Measurements from ENCODE around the gene EFCAB8. TPM values are rescaled to one million over a fixed set of nuclear protein-coding genes. Genes with fewer than 3 reads are reported as not detected.
"Not testable (repeated sequence)": the region's sequence is repeated elsewhere in the genome, so short reads cannot be mapped to it uniquely, and the experiment has no call there.

Gene EFCAB8
- total and polyA plus RNA-seq, 4 donors, result 0.08 to 0.83 (median 0.46) TPM

- no peak for TF ChIP-seq CTCF (IDR thresholded peaks at IDR 0.05; ENCODE audit: control extremely low read depth, extremely low read depth)
- no peak for DNase-seq
- H3K27ac ChIP-seq (ENCODE audit: low read depth in 1 of 2, low read length in 1 of 2), result no peak overlapping the region
- H3K4me1 ChIP-seq (ENCODE audit: control insufficient read depth in 5 of 5, insufficient read depth in 5 of 5, low read length in 5 of 5), result no peaks in the 10 kb centered on the region
- 82 to 89% methylated on average over 5 of the region's 5 CpGs for WGBS, 2 donors
- no peaks in the 10 kb centered on the region for H3K36me3 ChIP-seq (ENCODE audit: control insufficient read depth in 4 of 4, insufficient read depth in 4 of 4, low read length in 4 of 4)
- H3K9ac ChIP-seq (ENCODE audit: insufficient read depth in 1 of 2, low read length in 2 of 2), result no peak overlapping the region
- no peaks in the 10 kb centered on the region for H3K27me3 ChIP-seq (ENCODE audit: control insufficient read depth in 3 of 3, insufficient read depth in 3 of 3, low read length in 2 of 3)
- ATAC-seq (ENCODE audit: insufficient read depth, low FRiP score), result no peak
- H3K4me3 ChIP-seq, result no peak overlapping the region
- H3K9me3 ChIP-seq (ENCODE audit: control insufficient read depth in 4 of 4, insufficient read depth in 3 of 4, low read length in 3 of 4), result peaks cover 0 to 18% (median 3%) of the 10 kb centered on the region in 4 donors
These were observed 103.3 kb downstream of the EFCAB8 start for GRCh38 chr20:32962053-32962452.

GRCh38 chr20:32962646-32963045 is 103.9 kb downstream of the EFCAB8 start:
- not testable (repeated sequence) for H3K36me3 ChIP-seq (ENCODE audit: control insufficient read depth in 4 of 4, insufficient read depth in 4 of 4, low read length in 4 of 4); ATAC-seq (ENCODE audit: insufficient read depth, low FRiP score); H3K9ac ChIP-seq (ENCODE audit: insufficient read depth in 1 of 2, low read length in 2 of 2); DNase-seq; H3K4me3 ChIP-seq; H3K4me1 ChIP-seq (ENCODE audit: control insufficient read depth in 5 of 5, insufficient read depth in 5 of 5, low read length in 5 of 5); H3K27ac ChIP-seq (ENCODE audit: low read depth in 1 of 2, low read length in 1 of 2); H3K27me3 ChIP-seq (ENCODE audit: control insufficient read depth in 3 of 3, insufficient read depth in 3 of 3, low read length in 2 of 3)
- 85 to 92% methylated on average over 11 of the region's 11 CpGs for WGBS, 2 donors
- H3K9me3 ChIP-seq (ENCODE audit: control insufficient read depth in 4 of 4, insufficient read depth in 3 of 4, low read length in 3 of 4), result peaks cover 0 to 13% (median under 1%) of the 10 kb centered on the region in 4 donors

GRCh38 chr20:32963176-32963575 is 104.5 kb downstream of the EFCAB8 start:
- Histone ChIP-seq H3K27me3 (ENCODE audit: control insufficient read depth in 3 of 3, insufficient read depth in 3 of 3, low read length in 2 of 3) (no peaks in the 10 kb centered on the region), H3K27ac (ENCODE audit: low read depth in 1 of 2, low read length in 1 of 2) (no peak overlapping the region), H3K4me1 (ENCODE audit: control insufficient read depth in 5 of 5, insufficient read depth in 5 of 5, low read length in 5 of 5) (no peaks in the 10 kb centered on the region), H3K9ac (ENCODE audit: insufficient read depth in 1 of 2, low read length in 2 of 2) (no peak overlapping the region), H3K4me3 (no peak overlapping the region), H3K9me3 (ENCODE audit: control insufficient read depth in 4 of 4, insufficient read depth in 3 of 4, low read length in 3 of 4) (peaks cover 0 to 11% (median 0%) of the 10 kb centered on the region in 4 donors), H3K36me3 (ENCODE audit: control insufficient read depth in 4 of 4, insufficient read depth in 4 of 4, low read length in 4 of 4) (no peaks in the 10 kb centered on the region)
- TF ChIP-seq CTCF (IDR thresholded peaks at IDR 0.05; ENCODE audit: control extremely low read depth, extremely low read depth), result no peak
- WGBS, 2 donors, result 71 to 86% methylated on average over 5 of the region's 5 CpGs
- ATAC-seq (ENCODE audit: insufficient read depth, low FRiP score), result no peak
- DNase-seq, result no peak

GRCh38 chr20:32964575-32964974 is 105.9 kb downstream of the EFCAB8 start:
- Histone ChIP-seq H3K4me1 (ENCODE audit: control insufficient read depth in 5 of 5, insufficient read depth in 5 of 5, low read length in 5 of 5) (peaks cover 0 to 5% (median 0%) of the 10 kb centered on the region in 5 donors), H3K27ac (ENCODE audit: low read depth in 1 of 2, low read length in 1 of 2) (no peak overlapping the region), H3K9ac (ENCODE audit: insufficient read depth in 1 of 2, low read length in 2 of 2) (no peak overlapping the region), H3K27me3 (ENCODE audit: control insufficient read depth in 3 of 3, insufficient read depth in 3 of 3, low read length in 2 of 3) (no peaks in the 10 kb centered on the region), H3K9me3 (ENCODE audit: control insufficient read depth in 4 of 4, insufficient read depth in 3 of 4, low read length in 3 of 4) (peaks cover 0 to 3% (median 0%) of the 10 kb centered on the region in 4 donors), H3K36me3 (ENCODE audit: control insufficient read depth in 4 of 4, insufficient read depth in 4 of 4, low read length in 4 of 4) (no peaks in the 10 kb centered on the region), H3K4me3 (no peak overlapping the region)
- WGBS, 2 donors, result 93% methylated on average over 6 of the region's 6 CpGs
- no peak for ATAC-seq (ENCODE audit: insufficient read depth, low FRiP score)
- no peak for TF ChIP-seq CTCF (IDR thresholded peaks at IDR 0.05; ENCODE audit: control extremely low read depth, extremely low read depth)
- DNase-seq, result no peak
